ENCODE results near the gene KRT72.

KRT72 gene

GRCh38 chr12:52559979-52560378 is 41.3 kb downstream of the KRT72 start:
- CTCF ChIA-PET: interaction anchor here (0.6 to 1.2 kb wide), 2 partner anchors 28 to 35 kb away, joined by 3 to 4 read pairs; no protein-coding TSS in a partner anchor
- H3K27ac ChIP-seq: no peak overlapping the region
- DNase-seq (ENCODE audit: low spot score): no peak
- no peak for TF ChIP-seq CTCF (conservative IDR thresholded peaks at IDR 0.05; ENCODE audit: low read depth)
- POLR2A ChIA-PET (ENCODE audit: low non-redundant PET): no interaction called here

- no peak overlapping the region for H3K27ac ChIP-seq
- TF ChIP-seq CTCF (conservative IDR thresholded peaks at IDR 0.05; ENCODE audit: low read depth): no peak
- CTCF ChIA-PET: no interaction called here
- no peak for DNase-seq (ENCODE audit: low spot score)
- POLR2A ChIA-PET (ENCODE audit: low non-redundant PET): no interaction called here
Observed at GRCh38 chr12:52558781-52559445, 42.4 kb downstream of the KRT72 start.

DNA sequence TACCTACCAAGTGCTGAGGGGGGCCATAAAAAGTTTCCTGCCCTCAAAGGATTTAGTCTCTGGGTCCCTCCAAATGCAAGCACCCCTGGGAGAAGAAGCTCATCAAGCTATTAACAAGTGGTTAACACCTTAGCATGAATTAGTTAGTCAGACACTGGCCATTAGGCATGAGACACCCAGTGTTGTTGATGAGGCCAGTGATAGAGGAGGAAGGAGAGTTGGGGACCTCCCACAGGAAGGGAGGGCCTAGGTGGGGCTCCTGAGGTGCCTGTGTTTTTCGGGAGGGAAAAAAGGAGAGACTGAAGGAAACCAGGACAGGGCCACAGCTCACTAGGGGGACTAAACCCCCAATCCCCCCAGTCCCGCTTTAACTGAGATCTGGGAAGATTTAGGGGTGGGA is 43.8 kb downstream of the KRT72 start:
- no peak overlapping the region for H3K27ac ChIP-seq
- ChIA-PET CTCF (interaction anchor here (0.6 kb wide), 1 partner anchor 146 kb away, joined by 4 read pairs; the partner anchor contains the start of gene KRT77), POLR2A (ENCODE audit: low non-redundant PET) (no interaction called here)
- no peak for TF ChIP-seq CTCF (conservative IDR thresholded peaks at IDR 0.05; ENCODE audit: low read depth)
- DNase-seq (ENCODE audit: low spot score): no peak

- no peak for TF ChIP-seq CTCF (conservative IDR thresholded peaks at IDR 0.05; ENCODE audit: low read depth)
- DNase-seq (ENCODE audit: low spot score): no peak
- POLR2A ChIA-PET (ENCODE audit: low non-redundant PET): no interaction called here
- CTCF ChIA-PET: interaction anchor here (0.7 kb wide), 1 partner anchor 160 kb away, joined by 3 read pairs; no protein-coding TSS in a partner anchor
- H3K27ac ChIP-seq: no peak overlapping the region
Observed at GRCh38 chr12:52555577-52555976, 45.7 kb downstream of the KRT72 start.

DNA sequence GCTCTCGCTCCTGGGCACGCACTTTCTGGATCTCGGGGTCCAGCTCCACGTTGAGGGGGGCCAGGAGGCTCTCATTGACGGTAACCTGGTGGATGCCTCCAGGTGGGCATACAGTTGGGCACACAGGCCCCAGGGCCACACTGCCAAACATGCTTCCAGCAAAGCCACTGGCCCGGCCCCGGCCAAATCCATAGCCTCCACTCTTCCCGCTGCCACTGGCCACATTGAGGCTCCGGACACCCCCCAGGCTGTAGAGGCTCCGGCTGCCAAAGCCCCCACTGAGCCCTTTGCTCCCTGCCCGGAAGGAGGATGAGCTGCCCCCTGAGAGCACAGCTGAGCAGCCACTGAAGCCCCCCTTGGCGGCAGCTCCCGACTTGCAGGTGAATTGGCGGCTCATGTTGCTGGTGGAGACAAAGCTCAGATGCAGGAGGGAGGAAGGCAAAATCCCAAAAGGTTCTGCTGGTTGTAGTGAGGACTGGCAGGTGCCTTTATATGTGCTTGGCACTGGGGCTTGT is 48.5 kb downstream of the KRT72 start, which contains the start of gene KRT71:
TSS of gene KRT71 (minus strand) at position 465 of the 515 bp plus-strand sequence. CDS start at position 397, 68 bp downstream.
- no peak within 1 kb of the TSS for H3K27ac ChIP-seq
- DNase-seq (ENCODE audit: low spot score): no peak
- no peak for TF ChIP-seq CTCF (conservative IDR thresholded peaks at IDR 0.05; ENCODE audit: low read depth)
- ChIA-PET CTCF (interaction anchor here (0.7 kb wide), 1 partner anchor 166 kb away, joined by 3 read pairs; no protein-coding TSS in a partner anchor), POLR2A (ENCODE audit: low non-redundant PET) (no interaction called here)

DNA sequence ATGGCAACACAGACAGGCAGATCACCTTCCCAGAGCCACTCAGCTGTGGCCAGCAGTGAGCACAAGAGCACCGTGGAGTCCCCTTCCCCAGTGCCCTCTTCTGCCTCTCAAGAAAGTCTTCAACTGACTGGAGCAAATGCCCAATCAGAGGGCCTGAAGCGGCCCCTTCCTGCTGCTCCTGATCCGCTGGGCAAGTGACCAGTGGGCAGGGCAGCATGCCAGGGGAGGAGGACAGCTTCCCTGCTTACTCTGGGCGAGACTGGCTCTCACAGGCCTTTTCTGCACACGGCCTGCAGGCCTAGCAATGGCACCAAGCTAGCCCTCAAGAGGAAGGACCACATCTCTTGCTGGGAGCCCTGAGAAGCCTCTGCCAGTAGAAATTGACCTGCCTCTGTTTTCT is 49.2 kb downstream of the KRT72 start:
- POLR2A ChIA-PET (ENCODE audit: low non-redundant PET): no interaction called here

More for the DNA sequence above, 49.2 kb downstream of the KRT72 start:
- no peak for DNase-seq (ENCODE audit: low spot score)
- no peak overlapping the region for H3K27ac ChIP-seq
- CTCF ChIA-PET: no interaction called here
- TF ChIP-seq CTCF (conservative IDR thresholded peaks at IDR 0.05; ENCODE audit: low read depth): no peak

Measured in RWPE1 (cell line).